Hepatocyte (in vitro differentiated cells): Measurements from ENCODE around the gene TXNDC17.

ENCODE experiments used
- CTCF ChIP-seq: fragments of 200-600 bp; sonication (generic); IDR thresholded peaks from 2 replicates; pipeline ENCODE4 v1.5.1; 2016; ENCODE audit warnings: antibody characterized with exemption, mild to moderate bottlenecking; ENCODE audit not compliant: poor library complexity
- EZH2 ChIP-seq: fragments of 200-600 bp; sonication (generic); IDR thresholded peaks from 2 replicates; pipeline ENCODE4 v1.6.1; 2016; ENCODE audit warnings: antibody characterized with exemption, mild to moderate bottlenecking, borderline replicate concordance
- EZH2phosphoT487 ChIP-seq: fragments of 200-600 bp; sonication (generic); IDR thresholded peaks from one replicate; pipeline ENCODE4 v1.6.1; 2018; ENCODE audit warnings: antibody characterized with exemption, mild to moderate bottlenecking, low read depth, moderate library complexity; ENCODE audit not compliant: unreplicated experiment, severe bottlenecking

DNA sequence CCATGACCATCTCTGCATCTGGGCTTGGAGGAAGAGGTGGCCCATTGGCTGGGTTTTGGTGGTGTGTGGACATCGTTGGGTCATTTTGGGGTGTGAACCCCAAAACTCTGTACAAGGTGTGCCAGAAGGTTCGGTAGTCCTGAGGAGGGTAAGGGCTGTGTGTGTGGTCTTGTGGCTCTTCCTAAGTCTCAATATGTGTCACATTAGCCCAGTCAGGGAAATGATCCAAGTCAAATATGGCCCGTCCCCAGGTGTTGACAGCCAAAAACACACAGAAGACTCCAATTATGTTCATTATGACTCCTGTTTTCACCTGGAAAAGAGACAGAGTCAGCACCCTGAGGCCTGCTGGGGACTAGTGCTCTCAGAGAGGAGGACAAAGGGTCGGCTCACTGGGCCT lies 45.2 kb downstream of the TXNDC17 start:
- TF ChIP-seq CTCF = no peak
- TF ChIP-seq EZH2 = no peak
- no peak for TF ChIP-seq EZH2phosphoT487
